HG03520 (cell line): ENCODE results near the gene GRAP2.

Source experiments
- ATAC-seq: cut with Tn5 transposase; IDR thresholded peaks from one replicate; pipeline ENCODE4 v1.9.1; 2021; ENCODE audit warnings: mild to moderate bottlenecking, moderate library complexity; ENCODE audit not compliant: unreplicated experiment

Gene GRAP2

GRCh38 chr22:39960791-39961746, 60.2 kb downstream of the GRAP2 start:
- ATAC-seq: peak; percentile 83

GRCh38 chr22:39962071-39962470, 61.2 kb downstream of the GRAP2 start:
- no peak for ATAC-seq

GRCh38 chr22:39965748-39966147, 64.9 kb downstream of the GRAP2 start:
- no peak for ATAC-seq

GRCh38 chr22:39966470-39966869, 65.6 kb downstream of the GRAP2 start:
- ATAC-seq: no peak

GRCh38 chr22:39967103-39967829, 66.4 kb downstream of the GRAP2 start:
- ATAC-seq: no peak

GRCh38 chr22:39967996-39968972, 67.4 kb downstream of the GRAP2 start:
- ATAC-seq: no peak

- ATAC-seq: no peak
Observed at GRCh38 chr22:39970742-39971141, 69.9 kb downstream of the GRAP2 start.

GRCh38 chr22:39972641-39973040, 71.8 kb downstream of the GRAP2 start:
- ATAC-seq: no peak

GRCh38 chr22:39973656-39974055, 72.8 kb downstream of the GRAP2 start:
- ATAC-seq: no peak

- ATAC-seq: no peak
Observed at GRCh38 chr22:39974065-39974464, 73.2 kb downstream of the GRAP2 start.

- no peak for ATAC-seq
Observed at GRCh38 chr22:39979048-39979447, 78.2 kb downstream of the GRAP2 start.

GRCh38 chr22:39979458-39979857, 78.6 kb downstream of the GRAP2 start:
- no peak for ATAC-seq

GRCh38 chr22:39980596-39980995, 79.7 kb downstream of the GRAP2 start:
- ATAC-seq: no peak

GRCh38 chr22:39983346-39983745, 82.5 kb downstream of the GRAP2 start:
- ATAC-seq: no peak

GRCh38 chr22:39984006-39984405, 83.1 kb downstream of the GRAP2 start:
- ATAC-seq: no peak

GRCh38 chr22:39984746-39985145, 83.9 kb downstream of the GRAP2 start:
- ATAC-seq: no peak

- no peak for ATAC-seq
Observed at GRCh38 chr22:39985383-39986035, 84.6 kb downstream of the GRAP2 start.

- no peak for ATAC-seq
Observed at GRCh38 chr22:39988386-39989114, 87.7 kb downstream of the GRAP2 start.

- no peak for ATAC-seq
Observed at GRCh38 chr22:39989633-39990032, 88.7 kb downstream of the GRAP2 start.

GRCh38 chr22:39990686-39991085, 89.8 kb downstream of the GRAP2 start:
- ATAC-seq: no peak
